ENCODE results near the gene ZFPM1. TPM values are rescaled to one million over a fixed set of nuclear protein-coding genes. Genes with fewer than 3 reads are reported as not detected.

The ZFPM1 gene
- total and polyA plus RNA-seq, 2 of the 8 experiments (the other 6 are each of a cell fraction or from before 2014, with no cell fraction given) = 0.74 to 4.8 TPM

DNA sequence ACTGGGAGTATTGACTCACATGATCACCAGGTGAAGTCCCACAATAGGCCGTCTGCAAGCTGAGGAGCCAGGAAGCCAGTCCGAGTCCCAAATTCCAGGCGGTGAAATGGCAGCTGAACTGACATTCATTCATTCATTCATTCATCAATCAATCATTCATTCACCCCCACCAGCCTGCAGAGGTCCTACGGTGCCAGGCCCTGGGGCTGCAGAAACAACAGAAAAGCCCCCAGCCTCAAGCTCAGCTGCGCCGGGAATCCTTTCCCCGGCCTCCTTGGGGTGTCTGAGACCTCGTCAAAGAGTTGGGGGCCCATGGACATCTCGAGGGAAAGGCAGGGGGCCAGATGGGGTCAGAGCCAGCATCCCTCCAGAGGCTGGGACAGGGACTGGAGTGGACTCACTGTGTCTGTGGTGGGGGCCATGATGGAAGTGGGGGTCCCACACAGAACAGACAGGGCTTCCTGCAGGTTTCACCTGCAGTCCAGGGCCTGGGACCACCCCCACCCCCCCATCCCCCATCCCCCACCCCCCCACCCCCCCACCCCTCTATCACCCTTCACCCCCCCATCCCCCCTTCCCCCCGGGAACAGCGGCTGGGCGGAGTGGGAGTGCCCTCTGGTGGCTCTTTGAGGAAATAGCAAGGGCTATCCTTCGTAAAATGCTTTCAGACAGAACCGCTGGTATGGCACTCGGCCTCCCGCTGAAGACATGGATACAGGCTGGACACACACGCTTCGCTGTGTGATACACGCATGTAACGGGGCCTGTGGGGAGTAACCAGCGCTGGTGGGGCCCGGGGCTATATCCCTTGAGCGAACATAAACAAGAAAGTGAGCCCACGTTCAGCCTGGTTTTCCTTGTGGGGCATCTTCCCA, 108.6 kb downstream of the ZFPM1 start (continued):
- TF ChIP-seq FOSL1 (IDR thresholded peaks at IDR 0.05; ENCODE audit: insufficient read depth, low read depth, low read length) = no peak
- TF ChIP-seq ZNF274 (IDR thresholded peaks at IDR 0.05; ENCODE audit: borderline replicate concordance, extremely low read depth, low read length) = no peak
- peak; percentile 76 to 80 for TF ChIP-seq RAD21 (IDR thresholded peaks at IDR 0.05 in 1 of 2, conservative IDR thresholded peaks at IDR 0.05 in 1 of 2; ENCODE audit: low read depth in 2 of 2, low read length in 2 of 2)
- no peak for TF ChIP-seq CEBPB (IDR thresholded peaks at IDR 0.05; ENCODE audit: low read depth, low read length)
- TF ChIP-seq ASH2L (IDR thresholded peaks at IDR 0.05; ENCODE audit: low read length) = no peak
- TF ChIP-seq, protein P1, sequence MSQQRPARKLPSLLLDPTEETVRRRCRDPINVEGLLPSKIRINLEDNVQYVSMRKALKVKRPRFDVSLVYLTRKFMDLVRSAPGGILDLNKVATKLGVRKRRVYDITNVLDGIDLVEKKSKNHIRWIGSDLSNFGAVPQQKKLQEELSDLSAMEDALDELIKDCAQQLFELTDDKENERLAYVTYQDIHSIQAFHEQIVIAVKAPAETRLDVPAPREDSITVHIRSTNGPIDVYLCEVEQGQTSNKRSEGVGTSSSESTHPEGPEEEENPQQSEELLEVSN (IDR thresholded peaks at IDR 0.05) = no peak
- TF ChIP-seq, protein P2, sequence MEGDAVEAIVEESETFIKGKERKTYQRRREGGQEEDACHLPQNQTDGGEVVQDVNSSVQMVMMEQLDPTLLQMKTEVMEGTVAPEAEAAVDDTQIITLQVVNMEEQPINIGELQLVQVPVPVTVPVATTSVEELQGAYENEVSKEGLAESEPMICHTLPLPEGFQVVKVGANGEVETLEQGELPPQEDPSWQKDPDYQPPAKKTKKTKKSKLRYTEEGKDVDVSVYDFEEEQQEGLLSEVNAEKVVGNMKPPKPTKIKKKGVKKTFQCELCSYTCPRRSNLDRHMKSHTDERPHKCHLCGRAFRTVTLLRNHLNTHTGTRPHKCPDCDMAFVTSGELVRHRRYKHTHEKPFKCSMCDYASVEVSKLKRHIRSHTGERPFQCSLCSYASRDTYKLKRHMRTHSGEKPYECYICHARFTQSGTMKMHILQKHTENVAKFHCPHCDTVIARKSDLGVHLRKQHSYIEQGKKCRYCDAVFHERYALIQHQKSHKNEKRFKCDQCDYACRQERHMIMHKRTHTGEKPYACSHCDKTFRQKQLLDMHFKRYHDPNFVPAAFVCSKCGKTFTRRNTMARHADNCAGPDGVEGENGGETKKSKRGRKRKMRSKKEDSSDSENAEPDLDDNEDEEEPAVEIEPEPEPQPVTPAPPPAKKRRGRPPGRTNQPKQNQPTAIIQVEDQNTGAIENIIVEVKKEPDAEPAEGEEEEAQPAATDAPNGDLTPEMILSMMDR (IDR thresholded peaks at IDR 0.05; ENCODE audit: control extremely low read depth in 1 of 3, insufficient read depth in 1 of 3, low read depth in 1 of 3, low read length in 3 of 3) = peak; percentile 67 to 81 (median 77)
- no peak for TF ChIP-seq SRF (IDR thresholded peaks at IDR 0.05; ENCODE audit: low read depth, low read length)
- TF ChIP-seq BACH1 (IDR thresholded peaks at IDR 0.05; ENCODE audit: low read length) = no peak
- no peak for TF ChIP-seq CREB1 (IDR thresholded peaks at IDR 0.05)
- TF ChIP-seq CHD1 (IDR thresholded peaks at IDR 0.05; ENCODE audit: low read depth, low read length) = no peak
